GM18508 (cell line): ENCODE measurements around the gene IDH3G.

Experiments used
- ATAC-seq: cut with Tn5 transposase; IDR thresholded peaks from one replicate; pipeline ENCODE4 v1.9.1; 2021; ENCODE audit warnings: moderate number of reproducible peaks; ENCODE audit not compliant: insufficient read depth, unreplicated experiment

Gene IDH3G

GRCh38 chrX:153774576-153775292 lies 19.4 kb downstream of the IDH3G start:
- ATAC-seq, result no peak

- ATAC-seq, result no peak
Observed at GRCh38 chrX:153773741-153774575, 20.2 kb downstream of the IDH3G start.

- no peak for ATAC-seq
Observed at GRCh38 chrX:153773218-153773611, 21.0 kb downstream of the IDH3G start.

- no peak for ATAC-seq
Observed at GRCh38 chrX:153772316-153773217, 21.6 kb downstream of the IDH3G start.

GRCh38 chrX:153771415-153772315 lies 22.5 kb downstream of the IDH3G start:
- ATAC-seq, result no peak

- no peak for ATAC-seq
Observed at GRCh38 chrX:153770601-153771414, 23.4 kb downstream of the IDH3G start.

GRCh38 chrX:153769865-153770600 lies 24.1 kb downstream of the IDH3G start:
- ATAC-seq, result no peak

- ATAC-seq, result no peak
Observed at GRCh38 chrX:153769158-153769864, 24.9 kb downstream of the IDH3G start.

- ATAC-seq, result no peak
Observed at GRCh38 chrX:153768311-153769157, 25.6 kb downstream of the IDH3G start.

GRCh38 chrX:153767674-153768055 lies 26.5 kb downstream of the IDH3G start:
- ATAC-seq, result no peak

- ATAC-seq, result no peak
Observed at GRCh38 chrX:153766871-153767673, 27.1 kb downstream of the IDH3G start.

GRCh38 chrX:153766098-153766817 lies 27.9 kb downstream of the IDH3G start:
- no peak for ATAC-seq

GRCh38 chrX:153765138-153766079 lies 28.8 kb downstream of the IDH3G start:
- no peak for ATAC-seq

GRCh38 chrX:153764786-153765137 lies 29.4 kb downstream of the IDH3G start:
- ATAC-seq, result no peak
